Pons (tissue), 1 donor: ENCODE results near the gene YPEL1.
"Not testable (repeated sequence)": the region's sequence is repeated elsewhere in the genome, so short reads cannot be mapped to it uniquely, and the experiment has no call there.

Source experiments
- DNase-seq: peaks from one replicate; pipeline ENCODE4 v3.0.0-alpha.2; 2016; ENCODE audit warnings: low spot score

Gene YPEL1

GRCh38 chr22:21683401-21683811, 52.2 kb downstream of the YPEL1 start:
- no peak for DNase-seq

DNA sequence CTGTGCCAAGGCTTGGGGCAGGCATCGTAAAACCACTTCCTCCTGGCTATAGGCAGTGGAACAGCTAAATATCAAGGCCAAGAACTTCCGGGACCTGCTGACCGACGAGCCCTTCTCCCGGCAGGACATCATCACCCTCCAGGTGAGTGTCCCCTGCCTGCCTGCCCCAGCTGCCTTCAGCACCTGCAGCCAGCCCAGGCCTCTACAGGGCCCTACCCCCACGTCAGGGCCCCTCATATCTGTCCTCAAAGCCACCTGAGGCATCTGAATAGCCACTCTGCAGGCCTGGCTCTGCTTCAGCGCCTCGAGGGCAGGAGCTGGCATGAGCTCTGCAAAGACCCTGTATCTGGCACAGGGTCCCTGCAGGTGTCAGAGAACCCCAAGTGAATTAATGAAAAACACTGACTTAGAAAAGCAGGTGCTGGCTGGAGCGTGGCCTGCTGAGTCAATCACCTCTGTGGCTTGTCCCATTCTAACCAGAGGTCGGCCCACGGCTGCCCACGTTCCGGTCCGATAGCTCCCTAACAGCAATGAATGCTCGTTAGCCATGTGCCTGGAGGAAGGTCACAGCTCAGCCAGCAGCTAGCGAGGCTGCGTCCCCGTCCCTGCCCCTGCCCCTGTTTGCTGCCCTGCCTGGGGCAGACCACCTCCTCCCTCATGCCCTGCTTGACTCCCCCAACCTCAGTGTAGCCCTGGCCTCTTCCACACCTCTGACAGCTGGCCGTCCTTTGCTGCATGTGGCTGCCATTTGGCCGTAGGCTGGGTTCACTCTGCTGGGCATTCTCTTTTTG, 53.0 kb downstream of the YPEL1 start:
- no peak for DNase-seq

GRCh38 chr22:21681566-21682370, 53.8 kb downstream of the YPEL1 start:
- DNase-seq: no peak

DNA sequence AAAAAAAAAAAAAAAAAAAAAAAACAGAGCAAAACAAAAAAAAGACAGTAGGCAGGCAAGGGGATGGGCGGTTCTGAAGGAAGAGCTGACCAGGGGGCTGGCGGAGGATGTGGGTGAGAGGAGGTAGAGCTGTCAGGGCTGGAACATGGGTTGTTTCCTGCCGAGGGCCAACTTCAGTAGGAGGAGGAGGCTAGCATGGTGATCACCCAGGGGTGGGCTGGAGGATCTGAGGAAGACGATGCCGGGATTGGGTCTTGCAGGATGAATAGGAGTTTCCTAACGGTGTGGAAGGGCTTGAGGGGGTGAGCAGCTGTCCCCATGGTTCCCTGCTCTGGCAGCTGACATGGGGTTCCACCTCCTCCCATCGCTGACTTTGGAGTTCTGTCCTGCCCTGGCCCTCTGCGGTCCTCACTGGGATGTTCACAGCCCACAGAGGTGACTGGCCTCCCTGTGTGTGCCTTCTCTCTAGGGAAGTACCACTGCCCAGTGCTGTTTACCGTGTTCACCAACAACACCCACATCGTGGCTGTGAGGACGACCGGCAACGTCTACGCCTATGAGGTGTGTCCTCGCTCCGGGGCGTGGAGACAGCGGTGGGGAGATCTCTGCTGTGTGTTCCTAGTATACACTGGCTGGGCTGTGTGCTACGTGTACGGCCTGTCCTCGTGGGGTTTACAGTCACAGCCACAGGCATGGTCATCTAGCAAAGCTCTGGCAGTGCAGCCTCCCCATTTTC, 54.6 kb downstream of the YPEL1 start:
- no peak for DNase-seq

DNA sequence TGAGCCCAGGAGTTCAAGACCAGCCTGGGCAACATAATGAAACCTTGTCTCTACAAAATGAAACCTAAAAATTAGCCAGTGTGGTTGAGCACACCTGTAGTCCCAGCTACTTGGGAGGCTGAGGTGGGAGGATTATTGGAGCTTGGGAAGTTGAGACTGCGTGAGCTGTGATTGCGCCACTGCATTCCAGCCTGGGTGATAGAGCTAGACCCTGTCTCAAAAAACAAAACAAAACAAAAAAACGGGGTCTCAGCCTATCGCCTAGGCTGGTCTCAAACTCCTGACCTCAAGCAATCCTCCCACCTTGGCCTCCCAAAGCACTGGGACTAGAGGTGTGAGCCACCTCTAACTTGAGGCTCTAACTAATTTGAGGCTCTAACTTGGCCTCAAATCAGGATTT, 56.2 kb downstream of the YPEL1 start:
- no peak for DNase-seq

DNA sequence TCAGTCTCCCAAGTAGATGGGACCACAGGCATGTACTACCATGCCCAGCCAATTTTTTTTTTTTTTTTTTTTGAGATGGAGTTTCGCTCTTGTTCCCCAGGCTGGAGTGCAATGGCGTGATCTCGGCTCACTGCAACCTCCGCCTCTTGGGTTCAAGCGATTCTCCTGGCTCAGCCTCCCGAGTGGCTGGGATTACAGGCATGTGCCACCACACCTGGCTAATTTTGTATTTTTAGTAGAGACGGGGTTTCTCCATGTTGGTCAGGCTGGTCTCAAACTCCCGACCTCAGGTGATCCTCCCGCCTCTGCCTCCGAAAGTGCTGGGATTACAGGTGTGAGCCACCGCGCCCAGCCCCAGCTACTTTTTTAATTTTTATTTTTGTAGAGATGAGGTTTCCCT, 56.8 kb downstream of the YPEL1 start:
- DNase-seq: not testable (repeated sequence)

DNA sequence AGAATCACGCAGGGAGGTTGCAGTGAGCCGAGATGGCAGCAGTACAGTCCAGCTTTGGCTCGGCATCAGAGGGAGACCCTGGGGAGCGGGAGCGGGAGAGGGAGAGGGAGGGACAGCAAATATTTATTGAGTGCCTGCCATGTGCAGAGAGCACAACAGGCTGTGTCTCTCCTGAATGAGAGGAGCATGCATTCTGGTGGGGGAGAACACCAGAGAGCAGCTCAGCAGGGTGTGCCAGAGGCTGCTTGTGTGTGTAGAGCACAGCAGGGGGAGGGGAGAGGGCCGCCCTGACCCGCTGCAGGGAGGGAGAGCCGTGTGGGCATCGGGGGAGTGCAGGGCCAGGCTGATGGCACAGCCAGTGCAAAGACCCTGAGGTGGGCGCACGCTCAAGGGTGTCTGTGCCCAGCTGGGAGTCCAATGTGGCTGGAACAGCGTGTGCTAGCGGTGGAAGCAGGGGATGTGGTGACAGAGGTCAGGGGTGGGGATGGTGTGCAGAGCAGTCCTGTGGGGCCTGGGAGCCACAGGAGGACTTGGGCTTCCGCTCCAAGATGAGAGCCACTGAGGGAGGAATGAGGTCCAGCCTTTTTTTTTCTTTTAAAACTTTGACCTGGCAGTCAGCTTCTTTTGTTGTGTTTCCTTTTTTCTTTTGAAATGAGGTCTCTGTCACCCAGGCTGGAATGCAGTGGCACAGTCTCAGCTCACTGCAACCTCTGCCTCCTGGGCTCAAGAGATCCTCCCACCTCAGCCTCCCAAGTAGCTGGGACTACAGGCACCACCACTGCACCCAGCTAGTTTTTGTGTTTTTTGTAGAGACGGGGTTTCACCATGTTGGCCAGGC, 57.8 kb downstream of the YPEL1 start:
- DNase-seq: no peak

GRCh38 chr22:21674638-21675245, 60.9 kb downstream of the YPEL1 start:
- DNase-seq: no peak

DNA sequence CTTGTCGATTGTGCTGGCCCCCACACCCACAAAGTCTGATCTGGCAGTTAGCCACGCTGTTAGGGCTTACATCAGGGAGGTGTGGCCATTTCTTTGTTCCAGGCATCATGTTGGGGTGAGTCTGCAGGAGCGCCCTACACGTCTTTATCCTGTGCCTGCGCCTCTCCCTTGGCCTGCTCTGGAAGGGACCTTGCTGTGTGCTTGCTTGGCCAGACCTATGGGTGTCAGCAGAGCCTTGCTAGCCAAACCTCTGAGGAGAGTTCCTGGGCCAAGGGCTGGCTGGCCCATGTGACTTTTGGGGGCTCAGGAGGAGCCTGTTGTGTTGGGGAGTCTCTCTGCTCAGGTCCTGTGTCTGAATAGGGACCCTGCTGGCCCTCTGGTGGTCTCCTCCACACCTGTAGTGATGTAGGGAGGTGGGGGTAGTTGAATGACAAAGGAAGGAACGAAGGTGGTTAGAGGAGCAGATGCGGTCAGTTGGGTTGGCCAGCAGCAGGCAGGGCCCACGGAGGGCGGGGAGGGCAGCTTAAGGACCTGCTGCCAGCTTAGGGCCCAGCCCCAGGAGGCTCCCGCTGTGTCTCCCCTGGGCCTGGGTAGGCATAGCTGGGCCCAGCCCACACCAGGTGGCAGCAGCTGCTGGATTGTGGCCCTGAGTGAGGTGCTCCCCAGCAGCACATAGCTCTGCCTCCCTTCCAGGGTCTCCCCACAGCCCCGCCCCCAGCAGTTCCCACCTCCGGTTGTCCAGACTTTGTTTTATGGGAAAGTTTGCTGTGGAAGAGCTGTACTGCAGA, 61.9 kb downstream of the YPEL1 start:
- DNase-seq: no peak

- DNase-seq: no peak
Observed at GRCh38 chr22:21672107-21672629, 63.4 kb downstream of the YPEL1 start.

GRCh38 chr22:21669026-21669425, 66.6 kb downstream of the YPEL1 start:
- no peak for DNase-seq

- DNase-seq: no peak
Observed at GRCh38 chr22:21666786-21667185, 68.8 kb downstream of the YPEL1 start.

GRCh38 chr22:21665047-21665851, 70.3 kb downstream of the YPEL1 start:
- no peak for DNase-seq

DNA sequence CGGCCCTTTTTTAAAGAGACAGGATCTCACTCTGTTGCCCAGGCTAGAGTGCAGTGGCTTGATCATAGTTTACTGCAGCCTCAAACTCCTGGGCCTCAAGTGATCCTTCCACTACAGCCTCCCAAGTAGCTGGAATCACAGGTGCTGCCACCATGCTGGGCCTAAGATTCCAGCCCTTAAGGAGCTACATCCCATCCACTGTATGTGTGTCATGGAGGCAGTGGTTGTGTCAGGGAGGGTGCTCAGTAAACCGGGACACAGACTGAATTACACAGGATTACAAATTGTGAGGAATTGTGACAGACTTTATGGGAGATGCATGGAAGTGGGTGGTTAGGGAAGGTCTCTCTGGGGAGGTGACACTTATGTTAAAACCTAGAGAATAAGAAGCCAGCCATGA, 71.9 kb downstream of the YPEL1 start:
- DNase-seq: no peak

DNA sequence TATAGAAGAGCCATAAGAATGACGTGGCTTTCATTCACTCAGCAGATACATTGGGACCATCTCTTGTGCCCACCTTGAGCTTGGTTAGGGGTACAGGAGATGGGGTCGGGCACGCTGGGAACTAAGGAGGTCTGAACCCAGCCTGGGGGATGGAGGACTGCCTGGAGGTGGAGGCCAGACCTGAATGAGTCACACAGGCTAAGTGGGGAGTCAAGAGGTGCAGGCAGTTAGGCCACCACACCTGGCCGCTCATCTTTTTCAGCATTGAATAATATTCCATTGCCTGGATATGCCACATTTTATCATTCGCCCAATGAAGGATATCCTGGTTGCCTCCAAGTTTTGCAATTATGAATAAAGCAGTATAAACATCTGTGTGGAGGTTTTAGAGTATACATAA, 73.6 kb downstream of the YPEL1 start:
- DNase-seq: no peak

DNA sequence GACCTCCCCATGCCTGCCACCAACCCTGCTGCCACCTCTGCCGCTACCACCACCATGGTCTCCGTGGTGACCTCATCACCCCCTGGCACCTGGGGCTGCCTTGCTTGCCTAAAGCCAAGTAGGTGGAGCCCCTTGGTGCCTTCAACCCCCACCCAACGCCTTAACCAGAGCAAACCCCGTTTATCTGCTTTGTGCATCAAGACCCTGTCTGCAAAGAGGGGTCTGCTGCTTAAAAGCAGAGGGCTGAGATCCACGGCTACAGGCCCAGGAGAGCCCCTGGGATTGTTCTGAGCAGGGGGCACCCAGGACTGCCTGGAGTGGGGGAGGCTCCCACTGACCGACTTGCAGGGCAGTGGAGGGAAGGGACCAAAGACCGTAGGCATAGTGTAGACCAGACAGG, 74.7 kb downstream of the YPEL1 start:
- no peak for DNase-seq

GRCh38 chr22:21659864-21660525, 75.6 kb downstream of the YPEL1 start:
- no peak for DNase-seq

GRCh38 chr22:21657360-21658032, 78.1 kb downstream of the YPEL1 start:
- no peak for DNase-seq
